ENCODE data around the gene SMIM17. TPM values are rescaled to one million over a fixed set of nuclear protein-coding genes. Genes with fewer than 3 reads are reported as not detected.
"Not testable (repeated sequence)": the region's sequence is repeated elsewhere in the genome, so short reads cannot be mapped to it uniquely, and the experiment has no call there.

The SMIM17 gene
- total RNA-seq, 4 donors from 2014 or later: 0.39 TPM; not detected in 3

- H3K4me1 ChIP-seq: peaks cover 8 to 9% of the 10 kb centered on the region in 2 donors
- intact Hi-C loops (cut with DNase I; ENCODE audit: low total_unique reads) (loop anchor here (2.0 kb wide), 1 partner anchor 77 kb away; the partner anchor contains the start of gene ZNF71), in situ Hi-C loops (cut with MboI; ENCODE audit: low sequenced_read_pairs in 4 of 4) (no loop called here)
- ATAC-seq (peak; percentile 91 to 97), DNase-seq (peak; percentile 80 to 81)
- H3K36me3 ChIP-seq: no peaks in the 10 kb centered on the region
- H3K27ac ChIP-seq: peak within 1 kb of the TSS in 3 of 4 donors; percentile 45 to 64 (median 50)
- no peak for TF ChIP-seq POLR2A (IDR thresholded peaks at IDR 0.05)
- peak in 1 of 5 experiments; percentile 26 for TF ChIP-seq CTCF (IDR thresholded peaks at IDR 0.05 in 4 of 5, conservative IDR thresholded peaks at IDR 0.05 in 1 of 5)
- H3K4me3 ChIP-seq: peak within 1 kb of the TSS; percentile 68 to 75 (median 72)
- no peaks in the 10 kb centered on the region for H3K27me3 ChIP-seq
- H3K9me3 ChIP-seq: no peaks in the 10 kb centered on the region
These were observed 28.6 kb downstream of the SMIM17 start, which contains the start of gene ZNF835 for GRCh38 chr19:56671613-56671994. TSS of gene ZNF835 (minus strand) at chr19:56671757. CDS start at chr19:56665198, 6,559 bp downstream.

GRCh38 chr19:56672610-56673009, 29.7 kb downstream of the SMIM17 start:
- H3K27ac ChIP-seq; H3K4me3 ChIP-seq; intact Hi-C loops (cut with DNase I; ENCODE audit: low total_unique reads); ATAC-seq; H3K4me1 ChIP-seq; in situ Hi-C loops (cut with MboI; ENCODE audit: low sequenced_read_pairs in 4 of 4); H3K36me3 ChIP-seq; DNase-seq; H3K9me3 ChIP-seq; H3K27me3 ChIP-seq: not testable (repeated sequence)

- H3K9me3 ChIP-seq: no peaks in the 10 kb centered on the region
- no peaks in the 10 kb centered on the region for H3K4me1 ChIP-seq
- H3K4me3 ChIP-seq: no peak overlapping the region
- no peak overlapping the region for H3K27ac ChIP-seq
- in situ Hi-C loops (cut with MboI; ENCODE audit: low sequenced_read_pairs in 4 of 4): no loop called here
- no peak for ATAC-seq
- TF ChIP-seq POLR2A (IDR thresholded peaks at IDR 0.05) (no peak), CTCF (IDR thresholded peaks at IDR 0.05 in 4 of 5, conservative IDR thresholded peaks at IDR 0.05 in 1 of 5) (no peak)
- H3K27me3 ChIP-seq: no peaks in the 10 kb centered on the region
- H3K36me3 ChIP-seq: no peaks in the 10 kb centered on the region
- DNase-seq: no peak
- intact Hi-C loops (cut with DNase I; ENCODE audit: low total_unique reads): no loop called here
These were observed 35.2 kb downstream of the SMIM17 start for GRCh38 chr19:56678205-56678604.

GRCh38 chr19:56681702-56682101, 38.7 kb downstream of the SMIM17 start:
- H3K27me3 ChIP-seq: no peaks in the 10 kb centered on the region
- no peaks in the 10 kb centered on the region for H3K9me3 ChIP-seq
- TF ChIP-seq POLR2A (IDR thresholded peaks at IDR 0.05): no peak
- no peak for TF ChIP-seq CTCF (IDR thresholded peaks at IDR 0.05 in 4 of 5, conservative IDR thresholded peaks at IDR 0.05 in 1 of 5)
- ATAC-seq: no peak
- DNase-seq: no peak
- in situ Hi-C loops (cut with MboI; ENCODE audit: low sequenced_read_pairs in 4 of 4) (no loop called here), intact Hi-C loops (cut with DNase I; ENCODE audit: low total_unique reads) (no loop called here)
- H3K27ac ChIP-seq: no peak overlapping the region
- H3K4me1 ChIP-seq: no peaks in the 10 kb centered on the region
- no peaks in the 10 kb centered on the region for H3K36me3 ChIP-seq
- no peak overlapping the region for H3K4me3 ChIP-seq

- in situ Hi-C loops (cut with MboI; ENCODE audit: low sequenced_read_pairs in 4 of 4) (no loop called here), intact Hi-C loops (cut with DNase I; ENCODE audit: low total_unique reads) (no loop called here)
- Histone ChIP-seq H3K36me3 (no peaks in the 10 kb centered on the region), H3K9me3 (no peaks in the 10 kb centered on the region), H3K27me3 (no peaks in the 10 kb centered on the region), H3K4me1 (no peaks in the 10 kb centered on the region), H3K27ac (no peak overlapping the region), H3K4me3 (no peak overlapping the region)
- no peak for TF ChIP-seq POLR2A (IDR thresholded peaks at IDR 0.05)
- no peak for DNase-seq
- ATAC-seq: no peak
These were observed 40.2 kb downstream of the SMIM17 start for GRCh38 chr19:56683116-56683515.

- intact Hi-C loops (cut with DNase I; ENCODE audit: low total_unique reads) (no loop called here), in situ Hi-C loops (cut with MboI; ENCODE audit: low sequenced_read_pairs in 4 of 4) (no loop called here)
- no peak overlapping the region for H3K4me3 ChIP-seq
- H3K4me1 ChIP-seq: no peaks in the 10 kb centered on the region
- H3K36me3 ChIP-seq: no peaks in the 10 kb centered on the region
- H3K27me3 ChIP-seq: no peaks in the 10 kb centered on the region
- TF ChIP-seq POLR2A (IDR thresholded peaks at IDR 0.05) (no peak), CTCF (IDR thresholded peaks at IDR 0.05 in 4 of 5, conservative IDR thresholded peaks at IDR 0.05 in 1 of 5) (no peak)
- H3K27ac ChIP-seq: no peak overlapping the region
- no peaks in the 10 kb centered on the region for H3K9me3 ChIP-seq
- DNase-seq: no peak
- no peak for ATAC-seq
These were observed 44.1 kb downstream of the SMIM17 start for GRCh38 chr19:56687031-56687430.

Measured in gastrocnemius medialis (tissue), 4 donors.